Measurements from ENCODE around the gene SPATA13.

DNA sequence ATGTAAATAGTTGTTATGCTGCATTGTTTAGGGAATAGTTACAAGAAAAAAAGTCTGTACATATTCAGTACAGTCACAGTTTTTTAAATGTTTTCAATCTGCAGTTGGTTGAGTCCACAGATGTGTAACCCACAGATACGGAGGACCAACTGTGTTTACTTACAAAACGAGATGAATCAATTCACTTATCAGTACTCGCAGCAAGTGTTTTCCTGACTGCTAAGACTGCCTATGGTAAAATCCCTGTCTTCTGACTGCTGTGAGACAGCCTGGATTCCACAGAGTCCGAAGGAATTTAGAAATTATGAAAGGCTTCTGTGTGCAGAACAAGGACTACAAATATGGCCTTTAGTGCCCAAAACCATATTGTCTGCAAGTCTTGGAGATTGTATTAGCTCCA is 103.1 kb downstream of the SPATA13 start:
- TF ChIP-seq YY2 (tag by site-specific recombination; IDR thresholded peaks at IDR 0.05) (no peak), KLF16 (tag by site-specific recombination; IDR thresholded peaks at IDR 0.05) (no peak), MZF1 (tag by site-specific recombination; IDR thresholded peaks at IDR 0.05; ENCODE audit: borderline replicate concordance) (no peak), PRDM1 (tag by site-specific recombination; IDR thresholded peaks at IDR 0.05) (no peak), SP2 (tag by site-specific recombination; IDR thresholded peaks at IDR 0.05) (no peak), ZNF146 (tag by site-specific recombination; IDR thresholded peaks at IDR 0.05) (no peak)
- TF ChIP-seq, protein P1, sequence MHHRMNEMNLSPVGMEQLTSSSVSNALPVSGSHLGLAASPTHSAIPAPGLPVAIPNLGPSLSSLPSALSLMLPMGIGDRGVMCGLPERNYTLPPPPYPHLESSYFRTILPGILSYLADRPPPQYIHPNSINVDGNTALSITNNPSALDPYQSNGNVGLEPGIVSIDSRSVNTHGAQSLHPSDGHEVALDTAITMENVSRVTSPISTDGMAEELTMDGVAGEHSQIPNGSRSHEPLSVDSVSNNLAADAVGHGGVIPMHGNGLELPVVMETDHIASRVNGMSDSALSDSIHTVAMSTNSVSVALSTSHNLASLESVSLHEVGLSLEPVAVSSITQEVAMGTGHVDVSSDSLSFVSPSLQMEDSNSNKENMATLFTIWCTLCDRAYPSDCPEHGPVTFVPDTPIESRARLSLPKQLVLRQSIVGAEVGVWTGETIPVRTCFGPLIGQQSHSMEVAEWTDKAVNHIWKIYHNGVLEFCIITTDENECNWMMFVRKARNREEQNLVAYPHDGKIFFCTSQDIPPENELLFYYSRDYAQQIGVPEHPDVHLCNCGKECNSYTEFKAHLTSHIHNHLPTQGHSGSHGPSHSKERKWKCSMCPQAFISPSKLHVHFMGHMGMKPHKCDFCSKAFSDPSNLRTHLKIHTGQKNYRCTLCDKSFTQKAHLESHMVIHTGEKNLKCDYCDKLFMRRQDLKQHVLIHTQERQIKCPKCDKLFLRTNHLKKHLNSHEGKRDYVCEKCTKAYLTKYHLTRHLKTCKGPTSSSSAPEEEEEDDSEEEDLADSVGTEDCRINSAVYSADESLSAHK (tag by site-specific recombination; IDR thresholded peaks at IDR 0.05): no peak
- TF ChIP-seq, protein P2, sequence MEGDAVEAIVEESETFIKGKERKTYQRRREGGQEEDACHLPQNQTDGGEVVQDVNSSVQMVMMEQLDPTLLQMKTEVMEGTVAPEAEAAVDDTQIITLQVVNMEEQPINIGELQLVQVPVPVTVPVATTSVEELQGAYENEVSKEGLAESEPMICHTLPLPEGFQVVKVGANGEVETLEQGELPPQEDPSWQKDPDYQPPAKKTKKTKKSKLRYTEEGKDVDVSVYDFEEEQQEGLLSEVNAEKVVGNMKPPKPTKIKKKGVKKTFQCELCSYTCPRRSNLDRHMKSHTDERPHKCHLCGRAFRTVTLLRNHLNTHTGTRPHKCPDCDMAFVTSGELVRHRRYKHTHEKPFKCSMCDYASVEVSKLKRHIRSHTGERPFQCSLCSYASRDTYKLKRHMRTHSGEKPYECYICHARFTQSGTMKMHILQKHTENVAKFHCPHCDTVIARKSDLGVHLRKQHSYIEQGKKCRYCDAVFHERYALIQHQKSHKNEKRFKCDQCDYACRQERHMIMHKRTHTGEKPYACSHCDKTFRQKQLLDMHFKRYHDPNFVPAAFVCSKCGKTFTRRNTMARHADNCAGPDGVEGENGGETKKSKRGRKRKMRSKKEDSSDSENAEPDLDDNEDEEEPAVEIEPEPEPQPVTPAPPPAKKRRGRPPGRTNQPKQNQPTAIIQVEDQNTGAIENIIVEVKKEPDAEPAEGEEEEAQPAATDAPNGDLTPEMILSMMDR (tag by site-specific recombination; IDR thresholded peaks at IDR 0.05): no peak
- TF ChIP-seq, protein P3, sequence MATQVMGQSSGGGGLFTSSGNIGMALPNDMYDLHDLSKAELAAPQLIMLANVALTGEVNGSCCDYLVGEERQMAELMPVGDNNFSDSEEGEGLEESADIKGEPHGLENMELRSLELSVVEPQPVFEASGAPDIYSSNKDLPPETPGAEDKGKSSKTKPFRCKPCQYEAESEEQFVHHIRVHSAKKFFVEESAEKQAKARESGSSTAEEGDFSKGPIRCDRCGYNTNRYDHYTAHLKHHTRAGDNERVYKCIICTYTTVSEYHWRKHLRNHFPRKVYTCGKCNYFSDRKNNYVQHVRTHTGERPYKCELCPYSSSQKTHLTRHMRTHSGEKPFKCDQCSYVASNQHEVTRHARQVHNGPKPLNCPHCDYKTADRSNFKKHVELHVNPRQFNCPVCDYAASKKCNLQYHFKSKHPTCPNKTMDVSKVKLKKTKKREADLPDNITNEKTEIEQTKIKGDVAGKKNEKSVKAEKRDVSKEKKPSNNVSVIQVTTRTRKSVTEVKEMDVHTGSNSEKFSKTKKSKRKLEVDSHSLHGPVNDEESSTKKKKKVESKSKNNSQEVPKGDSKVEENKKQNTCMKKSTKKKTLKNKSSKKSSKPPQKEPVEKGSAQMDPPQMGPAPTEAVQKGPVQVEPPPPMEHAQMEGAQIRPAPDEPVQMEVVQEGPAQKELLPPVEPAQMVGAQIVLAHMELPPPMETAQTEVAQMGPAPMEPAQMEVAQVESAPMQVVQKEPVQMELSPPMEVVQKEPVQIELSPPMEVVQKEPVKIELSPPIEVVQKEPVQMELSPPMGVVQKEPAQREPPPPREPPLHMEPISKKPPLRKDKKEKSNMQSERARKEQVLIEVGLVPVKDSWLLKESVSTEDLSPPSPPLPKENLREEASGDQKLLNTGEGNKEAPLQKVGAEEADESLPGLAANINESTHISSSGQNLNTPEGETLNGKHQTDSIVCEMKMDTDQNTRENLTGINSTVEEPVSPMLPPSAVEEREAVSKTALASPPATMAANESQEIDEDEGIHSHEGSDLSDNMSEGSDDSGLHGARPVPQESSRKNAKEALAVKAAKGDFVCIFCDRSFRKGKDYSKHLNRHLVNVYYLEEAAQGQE (tag by site-specific recombination; IDR thresholded peaks at IDR 0.05): no peak
- TF ChIP-seq, protein P4, sequence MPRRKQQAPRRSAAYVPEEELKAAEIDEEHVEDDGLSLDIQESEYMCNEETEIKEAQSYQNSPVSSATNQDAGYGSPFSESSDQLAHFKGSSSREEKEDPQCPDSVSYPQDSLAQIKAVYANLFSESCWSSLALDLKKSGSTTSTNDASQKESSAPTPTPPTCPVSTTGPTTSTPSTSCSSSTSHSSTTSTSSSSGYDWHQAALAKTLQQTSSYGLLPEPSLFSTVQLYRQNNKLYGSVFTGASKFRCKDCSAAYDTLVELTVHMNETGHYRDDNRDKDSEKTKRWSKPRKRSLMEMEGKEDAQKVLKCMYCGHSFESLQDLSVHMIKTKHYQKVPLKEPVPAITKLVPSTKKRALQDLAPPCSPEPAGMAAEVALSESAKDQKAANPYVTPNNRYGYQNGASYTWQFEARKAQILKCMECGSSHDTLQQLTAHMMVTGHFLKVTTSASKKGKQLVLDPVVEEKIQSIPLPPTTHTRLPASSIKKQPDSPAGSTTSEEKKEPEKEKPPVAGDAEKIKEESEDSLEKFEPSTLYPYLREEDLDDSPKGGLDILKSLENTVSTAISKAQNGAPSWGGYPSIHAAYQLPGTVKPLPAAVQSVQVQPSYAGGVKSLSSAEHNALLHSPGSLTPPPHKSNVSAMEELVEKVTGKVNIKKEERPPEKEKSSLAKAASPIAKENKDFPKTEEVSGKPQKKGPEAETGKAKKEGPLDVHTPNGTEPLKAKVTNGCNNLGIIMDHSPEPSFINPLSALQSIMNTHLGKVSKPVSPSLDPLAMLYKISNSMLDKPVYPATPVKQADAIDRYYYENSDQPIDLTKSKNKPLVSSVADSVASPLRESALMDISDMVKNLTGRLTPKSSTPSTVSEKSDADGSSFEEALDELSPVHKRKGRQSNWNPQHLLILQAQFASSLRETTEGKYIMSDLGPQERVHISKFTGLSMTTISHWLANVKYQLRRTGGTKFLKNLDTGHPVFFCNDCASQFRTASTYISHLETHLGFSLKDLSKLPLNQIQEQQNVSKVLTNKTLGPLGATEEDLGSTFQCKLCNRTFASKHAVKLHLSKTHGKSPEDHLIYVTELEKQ (tag by site-specific recombination; IDR thresholded peaks at IDR 0.05; ENCODE audit: borderline replicate concordance): no peak
- TF ChIP-seq, protein P5, sequence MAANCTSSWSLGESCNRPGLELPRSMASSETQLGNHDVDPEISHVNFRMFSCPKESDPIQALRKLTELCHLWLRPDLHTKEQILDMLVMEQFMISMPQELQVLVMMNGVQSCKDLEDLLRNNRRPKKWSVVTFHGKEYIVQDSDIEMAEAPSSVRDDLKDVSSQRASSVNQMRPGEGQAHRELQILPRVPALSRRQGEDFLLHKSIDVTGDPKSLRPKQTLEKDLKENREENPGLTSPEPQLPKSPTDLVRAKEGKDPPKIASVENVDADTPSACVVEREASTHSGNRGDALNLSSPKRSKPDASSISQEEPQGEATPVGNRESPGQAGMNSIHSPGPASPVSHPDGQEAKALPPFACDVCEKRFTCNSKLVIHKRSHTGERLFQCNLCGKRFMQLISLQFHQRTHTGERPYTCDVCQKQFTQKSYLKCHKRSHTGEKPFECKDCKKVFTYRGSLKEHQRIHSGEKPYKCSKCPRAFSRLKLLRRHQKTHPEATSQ (tag by site-specific recombination; IDR thresholded peaks at IDR 0.05): no peak

Data from HEK293 (cell line).